HG02610 (cell line): ENCODE results near the gene PSAP.
"Not testable (repeated sequence)": the region's sequence is repeated elsewhere in the genome, so short reads cannot be mapped to it uniquely, and the experiment has no call there.

Source experiments
- ATAC-seq: cut with Tn5 transposase; IDR thresholded peaks from one replicate; pipeline ENCODE4 v1.9.1; 2021; ENCODE audit warnings: mild to moderate bottlenecking, moderate library complexity; ENCODE audit not compliant: unreplicated experiment

PSAP gene

DNA sequence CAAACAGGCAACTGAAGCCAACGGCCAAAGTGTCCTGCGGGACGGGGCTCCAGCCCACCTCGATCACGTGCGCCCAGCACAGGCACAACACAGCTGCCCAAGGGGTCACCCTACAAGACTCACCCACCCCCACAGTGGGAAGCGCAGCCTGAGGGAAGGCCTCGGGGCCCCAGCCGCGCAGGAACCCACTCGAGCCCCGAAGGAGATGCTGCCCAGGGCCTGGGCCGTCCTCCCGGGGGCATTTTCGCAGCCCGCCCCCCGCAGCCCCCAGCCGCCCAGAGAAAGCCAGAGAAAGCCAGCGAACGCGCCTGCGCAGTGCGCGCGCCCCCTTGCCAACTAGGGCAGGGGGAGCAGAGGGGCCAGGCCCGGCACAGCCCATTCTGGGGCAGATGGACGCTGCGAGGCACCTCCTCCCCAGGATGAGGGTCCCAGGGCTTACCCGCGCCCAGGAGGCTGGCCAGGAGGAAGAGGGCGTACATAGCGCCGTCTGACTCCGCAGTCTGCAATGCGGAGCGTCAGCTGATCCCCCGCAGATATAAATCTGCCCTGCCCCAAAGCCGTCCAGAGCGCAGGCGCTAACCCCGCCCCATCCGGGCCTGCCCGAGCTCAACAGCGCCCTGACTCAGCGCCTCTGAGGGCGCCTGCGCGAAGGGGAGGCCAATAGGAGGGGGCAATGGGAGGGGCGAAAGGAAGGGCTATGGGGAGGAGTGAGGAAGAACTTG, at the start of gene PSAP:
Gene PSAP (minus strand): TSS at position 509 of the 722 bp plus-strand sequence. CDS start 30 bp downstream, at position 479.
- ATAC-seq = peak; percentile 89

DNA sequence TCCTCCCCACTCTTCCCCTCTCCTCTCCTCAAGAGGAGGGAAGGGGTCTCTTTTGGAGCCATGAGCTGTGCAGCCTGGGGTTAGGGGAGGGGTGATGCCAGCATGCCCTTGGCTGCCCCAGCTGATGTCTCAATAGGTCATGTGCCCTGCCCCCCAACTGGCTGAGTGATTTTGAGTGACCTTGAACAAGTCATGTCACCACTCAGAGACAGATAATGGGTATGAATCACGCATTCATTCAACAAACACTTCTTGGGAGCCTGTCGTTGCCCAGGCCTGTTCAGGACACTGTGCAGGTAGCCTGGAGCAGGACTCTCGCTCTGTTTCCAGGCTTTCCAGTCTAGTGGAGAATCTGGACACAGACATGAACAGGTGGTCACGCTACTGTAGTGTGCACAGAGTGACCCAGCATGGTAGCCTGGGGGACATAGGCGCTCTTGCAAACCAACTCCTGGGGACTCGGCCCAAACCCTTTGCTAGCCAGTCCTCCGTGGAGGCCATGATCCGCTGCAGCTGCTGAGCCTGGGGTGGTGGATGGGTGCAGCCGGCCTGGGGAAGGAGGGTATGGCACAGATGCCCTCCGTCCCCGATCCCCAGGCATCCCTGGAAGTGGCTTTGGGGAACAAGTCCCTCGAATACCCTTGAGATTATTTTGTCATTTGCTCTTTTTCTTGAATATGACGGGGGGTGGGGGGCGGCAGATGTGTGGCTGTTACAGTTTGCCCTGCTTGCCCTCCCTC, 49.6 kb upstream of the PSAP start:
- ATAC-seq = no peak

DNA sequence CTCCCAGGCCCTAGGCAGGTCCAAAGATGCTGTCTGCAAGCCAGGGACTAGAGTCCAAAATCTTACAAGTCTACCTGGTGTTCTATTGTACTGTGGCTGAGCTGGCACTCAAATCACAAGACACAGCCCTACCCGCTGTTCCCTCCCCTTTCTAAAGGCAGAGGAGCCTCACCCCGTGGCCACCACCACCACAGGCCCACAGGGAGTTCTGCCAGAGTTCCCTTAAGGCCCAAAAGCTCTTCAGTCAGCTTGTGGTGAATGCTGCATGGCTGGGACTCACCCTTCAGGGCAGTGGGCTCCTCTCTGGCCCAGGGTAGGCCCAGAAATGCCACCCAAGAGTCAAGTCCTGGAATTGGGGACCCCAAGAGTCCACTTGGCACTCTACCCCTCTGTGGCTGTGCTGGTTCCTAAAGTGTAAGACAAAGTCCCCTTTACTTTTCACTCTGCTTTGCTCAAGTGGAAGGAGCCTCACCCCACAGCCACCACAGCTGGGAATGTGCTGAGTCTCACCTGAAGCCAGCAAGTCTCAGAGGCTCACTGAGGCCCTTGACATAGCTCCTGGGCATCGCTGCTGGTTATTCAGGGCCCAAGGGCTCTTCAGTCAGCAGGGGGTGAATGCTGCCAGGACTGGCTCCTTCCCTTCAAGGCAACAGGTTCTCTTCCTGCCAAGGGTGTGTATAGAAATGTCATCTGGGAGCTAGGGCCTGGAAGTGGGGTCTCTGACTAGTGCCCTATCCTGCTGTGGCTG, 48.8 kb upstream of the PSAP start:
- ATAC-seq = no peak

DNA sequence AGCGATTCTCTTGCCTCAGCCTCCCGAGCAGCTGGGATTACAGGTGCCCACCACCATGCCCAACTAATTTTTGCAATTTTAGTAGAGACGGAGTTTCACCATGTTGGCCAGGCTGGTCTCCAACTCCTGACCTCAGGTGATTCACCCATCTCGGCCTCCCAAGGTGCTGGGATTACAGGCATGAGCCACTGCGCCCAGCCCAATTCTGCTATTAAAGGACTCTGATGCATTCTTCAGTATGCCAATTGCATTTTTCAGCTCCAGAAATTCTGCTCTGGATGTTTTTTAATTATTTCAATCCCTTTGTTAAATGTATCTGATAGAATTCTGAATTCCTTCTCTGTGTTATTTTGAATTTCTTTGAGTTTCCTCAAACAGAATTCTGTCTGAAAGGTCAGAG, 47.3 kb upstream of the PSAP start:
- not testable (repeated sequence) for ATAC-seq

DNA sequence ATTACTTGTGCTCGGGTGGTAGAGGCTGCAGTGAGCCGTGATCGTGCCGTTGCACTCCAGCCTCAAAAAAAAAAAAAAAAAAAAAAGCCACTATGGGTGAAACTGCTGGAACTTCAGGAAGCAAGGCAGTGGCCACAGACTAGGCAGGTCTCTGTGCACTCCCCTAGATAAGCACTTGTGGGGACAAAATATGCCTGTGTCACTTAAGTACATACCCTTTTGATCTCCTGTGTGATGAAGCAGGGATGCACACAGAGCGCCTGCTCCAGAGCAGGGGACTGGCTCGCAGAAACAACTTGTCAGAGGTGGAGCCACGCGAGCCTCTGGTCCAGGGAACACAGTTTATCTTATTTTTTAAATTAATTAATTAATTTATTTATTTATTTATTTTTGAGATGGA, 42.9 kb upstream of the PSAP start:
- ATAC-seq = no peak

DNA sequence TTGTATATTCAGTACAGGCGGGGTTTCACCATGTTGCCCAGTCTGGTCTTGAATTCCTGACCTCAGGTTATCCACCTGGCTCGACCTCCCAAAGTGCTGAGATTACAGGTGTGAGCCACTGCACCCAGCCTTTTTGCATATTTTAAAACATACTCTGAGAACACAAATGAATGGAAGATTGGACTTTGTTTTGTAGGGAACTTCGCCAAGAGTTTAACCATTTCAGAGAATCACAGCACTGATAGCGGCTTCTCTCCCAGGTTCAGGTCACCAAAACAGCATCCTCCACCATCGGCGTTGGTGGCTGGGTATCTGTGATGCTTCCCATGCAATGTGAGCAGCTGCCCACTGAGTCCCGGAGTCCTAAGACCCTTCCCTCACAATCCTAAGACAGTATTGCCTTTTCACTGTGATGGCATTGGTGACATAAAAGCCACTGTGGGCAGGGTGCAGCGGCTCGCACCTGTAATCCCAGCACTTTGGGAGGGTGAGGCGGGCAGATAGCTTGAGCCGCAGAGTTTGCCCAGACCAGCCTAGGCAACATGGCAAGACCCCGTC, 42.3 kb upstream of the PSAP start:
- no peak for ATAC-seq

DNA sequence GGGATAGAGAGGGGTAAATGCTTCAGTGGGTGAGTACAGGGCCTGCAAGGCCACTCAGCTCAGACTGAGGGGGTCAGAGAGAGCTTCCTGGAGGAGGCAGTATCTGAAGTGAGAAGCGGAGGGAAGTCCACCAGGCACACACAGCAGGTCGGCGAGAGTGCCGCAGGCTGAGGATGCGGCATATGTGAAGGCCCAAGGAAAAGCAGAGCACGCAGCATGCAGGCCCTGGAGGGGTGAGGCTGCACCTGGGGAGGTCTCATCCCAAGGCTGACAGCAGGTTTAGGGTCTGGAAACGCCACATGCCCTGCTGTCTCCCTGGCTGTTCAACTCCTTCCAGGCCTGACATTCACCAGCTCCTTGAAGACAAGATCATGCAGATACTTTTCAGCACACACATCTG, 40.4 kb upstream of the PSAP start:
- no peak for ATAC-seq

DNA sequence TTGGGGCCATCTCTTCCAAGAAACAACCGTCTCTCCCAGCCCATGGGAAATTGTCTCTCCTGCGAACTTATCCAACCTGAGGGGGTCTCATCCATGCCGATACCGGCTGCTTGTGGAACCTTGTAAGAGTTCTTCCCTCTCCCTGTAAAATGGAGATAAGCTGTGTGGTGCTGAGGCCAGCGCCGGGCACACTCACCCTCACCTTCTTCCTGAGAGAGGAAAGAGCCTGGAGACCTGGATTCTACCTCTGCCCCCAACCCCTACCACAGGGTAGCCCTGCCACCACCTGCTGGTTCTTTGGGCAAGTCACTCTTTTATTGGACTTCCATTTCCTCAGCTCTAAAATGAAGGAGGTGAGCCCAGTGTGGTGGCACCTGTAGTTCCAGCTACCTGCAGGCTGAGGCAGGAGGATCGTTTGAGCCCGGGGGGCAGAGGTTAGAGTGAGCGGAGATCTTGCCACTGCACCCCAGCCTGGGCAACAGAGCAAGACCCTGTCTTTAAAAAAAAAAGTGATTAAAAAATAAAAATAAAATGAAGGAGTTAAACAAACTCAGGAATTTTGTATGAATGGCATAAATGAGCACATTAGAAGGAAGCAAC, 38.4 kb upstream of the PSAP start:
- ATAC-seq = no peak

DNA sequence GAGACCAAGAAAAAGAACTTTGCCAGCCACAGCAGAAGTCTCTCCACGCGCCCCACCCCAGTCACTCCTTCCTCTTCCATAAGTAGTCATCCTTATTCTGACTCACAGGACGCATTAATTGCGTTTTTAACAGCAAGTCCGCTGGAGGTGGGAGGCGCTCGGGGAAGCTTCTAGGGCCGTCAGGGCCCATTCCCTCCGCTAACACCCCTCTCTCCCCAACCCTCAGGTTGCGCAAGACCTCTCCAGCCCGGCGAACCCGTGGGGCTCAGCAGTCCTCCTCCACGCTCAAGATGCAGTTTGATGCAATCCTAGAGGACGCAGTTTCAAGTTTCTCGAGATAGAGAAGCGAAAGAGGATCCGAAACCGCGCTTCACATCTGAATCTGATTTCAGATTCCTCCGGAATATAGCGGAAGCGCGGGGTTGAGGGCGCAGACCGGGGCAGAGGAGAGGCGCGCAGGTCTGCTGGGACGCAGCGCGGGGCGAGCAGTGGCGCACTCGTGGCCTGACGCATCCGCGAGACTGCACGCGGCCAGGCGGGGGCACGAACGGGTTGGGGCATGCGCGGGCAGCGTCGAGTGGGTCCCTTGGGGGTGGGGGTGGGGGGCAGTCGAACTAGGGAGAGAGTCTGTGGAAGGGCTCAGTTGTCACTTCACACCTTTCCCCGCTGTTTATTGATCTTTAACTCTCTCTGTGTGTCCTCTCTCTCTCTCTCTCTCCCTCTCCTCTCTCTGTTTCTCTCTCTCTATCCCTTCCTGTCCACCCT, 37.8 kb upstream of the PSAP start:
- peak; percentile 90 for ATAC-seq

DNA sequence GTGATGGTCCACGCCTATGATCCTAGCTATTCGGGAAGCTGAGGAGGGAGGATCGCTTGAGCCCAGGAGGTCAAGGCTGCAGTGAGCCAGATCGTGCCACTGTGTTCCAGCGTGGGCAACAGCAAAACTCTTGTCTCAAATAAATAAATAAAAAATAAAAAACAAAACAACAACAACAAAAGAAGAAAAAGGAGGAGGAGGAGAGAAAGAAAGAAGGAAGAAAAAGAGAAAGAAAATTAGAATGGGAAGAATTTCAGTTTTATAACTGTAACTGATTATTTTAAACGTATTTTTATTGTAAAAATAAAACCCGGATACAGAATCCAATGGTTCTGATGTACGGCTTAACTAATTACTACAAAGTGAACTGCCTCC, 37.2 kb upstream of the PSAP start:
- ATAC-seq = no peak

DNA sequence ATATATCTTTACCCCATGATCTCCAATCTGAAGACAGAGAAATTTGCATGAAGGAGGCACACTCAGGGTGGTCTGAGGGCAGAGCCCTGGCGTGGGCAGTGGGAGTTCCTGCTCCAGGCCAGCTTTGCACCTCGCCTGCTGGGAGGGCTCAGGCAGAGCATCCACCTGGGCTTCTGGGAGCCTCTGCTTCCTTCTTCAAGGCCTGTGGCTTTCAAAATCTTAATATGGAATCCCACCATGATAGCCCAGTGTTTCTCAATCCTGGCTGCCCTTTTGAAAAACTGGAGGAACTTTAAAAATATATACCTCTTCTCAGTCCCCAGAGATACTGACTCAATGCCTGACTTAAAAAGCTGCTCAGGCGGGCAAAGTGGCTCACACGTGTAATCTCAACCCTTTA, 36.7 kb upstream of the PSAP start:
- no peak for ATAC-seq

DNA sequence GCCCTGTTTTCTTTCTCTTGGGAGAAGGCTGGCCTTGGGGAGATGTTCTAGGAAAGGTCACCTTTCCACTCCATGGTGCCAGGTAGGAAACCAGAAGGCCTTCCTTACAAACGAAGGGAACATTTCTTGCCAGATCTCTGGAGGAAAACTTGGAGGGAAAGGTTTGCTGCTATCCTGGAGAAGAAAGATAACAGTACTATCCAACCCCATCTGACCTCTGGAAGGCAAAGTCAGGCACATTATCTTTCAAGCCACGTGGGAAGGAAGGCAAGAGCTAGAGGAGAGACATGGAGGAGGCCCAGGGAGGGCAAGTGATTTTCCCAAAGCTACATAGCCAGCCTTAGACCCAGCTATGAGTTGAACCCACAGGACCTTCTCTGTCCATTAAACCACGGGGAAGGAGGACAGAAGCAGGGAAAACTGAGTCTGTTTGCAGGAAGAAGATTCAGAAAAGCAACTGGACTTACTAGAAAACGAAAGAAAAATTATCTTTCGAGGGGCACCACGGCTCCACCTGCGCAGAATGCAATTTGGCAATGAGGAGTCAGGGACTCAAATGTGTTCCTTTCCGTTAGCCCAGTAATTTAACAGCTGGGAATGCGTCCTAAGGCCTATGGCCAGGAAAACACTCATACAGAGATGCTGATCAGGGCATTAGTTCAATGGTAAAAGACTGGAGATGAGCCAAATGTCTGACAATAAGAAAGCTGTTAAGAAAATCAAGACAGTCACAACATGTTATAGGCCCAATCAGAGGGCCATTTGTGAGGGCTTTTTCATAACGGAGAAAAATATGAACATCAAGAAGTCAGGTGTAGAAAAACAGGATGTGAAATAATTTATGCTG, 32.0 kb upstream of the PSAP start:
- no peak for ATAC-seq

DNA sequence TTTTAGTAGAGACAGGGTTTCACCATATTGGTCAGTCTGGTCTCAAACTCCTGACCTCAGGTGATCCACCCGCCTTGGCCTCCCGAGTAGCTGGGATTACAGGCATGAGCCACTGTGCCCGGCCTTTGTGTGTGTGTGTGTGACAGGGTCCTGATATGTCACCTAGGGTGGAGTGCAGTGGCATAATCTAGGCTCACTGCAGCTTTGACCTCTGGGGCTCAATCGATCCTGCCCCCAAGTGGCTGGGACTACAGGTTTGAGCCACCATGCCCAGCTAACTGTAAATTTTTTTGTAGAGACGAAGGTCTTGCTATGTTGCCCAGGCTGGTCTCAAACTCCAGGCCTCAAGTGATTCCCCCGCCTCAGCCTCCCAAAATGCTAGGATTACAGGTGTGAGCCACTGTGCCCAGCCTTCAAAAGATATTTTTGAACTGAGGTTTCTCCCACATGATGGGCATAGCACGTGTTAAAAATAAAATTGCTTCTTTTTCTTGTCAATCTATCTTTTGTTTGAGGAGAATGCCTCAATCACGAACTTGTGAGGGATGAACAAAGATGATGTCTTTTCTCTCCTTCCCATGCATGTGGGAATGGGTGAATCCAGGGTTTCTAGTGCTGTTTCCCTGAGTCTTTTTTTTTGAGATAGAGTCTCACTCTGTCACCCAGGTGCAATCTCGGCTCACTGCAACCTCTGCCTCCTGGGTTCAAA, 30.8 kb upstream of the PSAP start:
- no peak for ATAC-seq

DNA sequence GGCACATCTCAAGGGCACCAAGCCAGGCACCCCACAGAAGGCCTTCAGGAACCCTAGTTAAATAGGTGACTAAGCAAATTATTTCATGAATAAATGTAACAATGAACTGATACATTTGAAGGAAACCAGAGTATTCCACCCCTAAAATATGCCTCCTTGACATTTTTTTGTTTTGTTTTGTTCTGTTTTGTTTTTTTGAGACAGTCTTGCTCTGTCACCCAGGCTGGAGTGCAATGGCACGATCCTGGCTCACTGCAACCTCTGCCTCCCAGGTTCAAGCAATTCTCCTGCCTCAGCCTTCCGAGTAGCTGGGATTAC, 30.2 kb upstream of the PSAP start:
- ATAC-seq = not testable (repeated sequence)

DNA sequence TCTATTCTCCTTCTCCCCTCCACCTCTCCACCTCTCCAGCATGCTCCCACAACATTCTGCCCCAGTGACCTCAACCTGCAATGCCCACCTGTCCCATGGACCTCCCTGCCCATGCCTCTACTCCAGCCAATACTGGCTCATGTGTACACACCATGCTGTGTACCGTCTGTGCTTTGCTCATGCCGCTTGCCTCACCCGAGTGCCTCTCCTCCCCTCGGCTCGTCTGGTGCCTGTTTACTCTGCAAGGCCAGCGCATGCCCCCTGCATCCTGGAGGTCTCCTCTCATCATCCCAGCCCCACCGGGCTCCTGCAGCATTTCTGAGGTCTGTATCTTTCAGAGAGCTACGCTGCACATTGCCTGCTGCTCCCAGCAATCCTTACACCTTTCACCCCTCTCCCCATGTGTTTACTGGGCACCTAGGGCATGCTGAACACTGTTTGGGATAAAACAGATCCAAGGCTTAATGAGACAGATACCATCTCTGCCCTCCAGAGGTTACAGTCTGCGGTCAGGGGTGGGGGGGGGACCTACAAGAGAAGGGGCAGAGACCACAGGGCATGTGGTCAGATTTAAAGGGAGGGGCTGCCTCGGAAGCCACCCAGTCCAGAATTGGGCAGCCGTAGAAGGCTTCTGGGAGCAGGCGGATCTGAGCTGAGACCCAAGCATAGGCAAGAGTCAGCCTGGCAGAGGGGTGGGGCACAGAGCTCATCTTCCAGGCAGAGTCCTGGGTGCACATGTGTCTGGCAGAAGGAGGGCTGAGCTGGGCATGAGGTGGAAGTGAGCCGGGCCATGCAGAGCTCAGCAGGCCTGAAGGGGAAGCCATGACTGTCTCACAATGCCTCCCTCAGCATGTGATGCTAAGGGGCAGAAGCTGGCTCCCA, 29.6 kb upstream of the PSAP start:
- no peak for ATAC-seq

DNA sequence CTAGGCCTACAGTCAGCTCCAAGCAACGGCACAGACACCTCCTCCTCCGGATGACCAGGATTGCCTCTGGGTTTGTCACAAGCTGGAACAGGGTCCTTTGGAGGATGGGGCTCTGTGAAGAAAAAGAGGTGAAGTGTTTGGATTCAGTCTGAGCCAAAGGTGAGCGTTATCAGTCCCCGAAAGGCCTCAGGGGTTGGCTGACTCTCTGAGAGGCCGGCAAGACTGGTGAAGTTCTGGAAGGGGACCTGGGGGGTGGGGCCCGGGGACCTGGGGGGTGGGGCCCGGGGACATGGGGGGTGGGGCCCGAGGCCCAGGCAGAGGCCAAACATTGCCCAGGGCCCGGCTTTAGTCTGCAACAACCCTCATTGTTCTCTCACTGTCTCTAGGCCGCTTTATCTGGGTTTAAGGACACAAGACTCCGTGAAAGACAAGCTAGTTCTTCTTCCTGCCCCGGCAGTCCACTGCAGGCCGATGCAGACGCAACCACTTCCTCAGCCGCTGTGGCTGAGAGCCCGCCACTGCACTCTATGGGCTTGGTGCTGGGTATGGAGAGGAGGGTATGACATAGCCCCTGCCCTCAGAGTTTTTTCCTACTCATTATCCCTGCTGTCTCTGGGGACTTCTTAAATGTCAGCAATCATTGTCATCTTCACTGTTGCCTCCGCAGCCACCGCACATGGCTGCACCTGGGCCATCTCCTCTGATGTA, 27.4 kb upstream of the PSAP start:
- ATAC-seq = no peak

DNA sequence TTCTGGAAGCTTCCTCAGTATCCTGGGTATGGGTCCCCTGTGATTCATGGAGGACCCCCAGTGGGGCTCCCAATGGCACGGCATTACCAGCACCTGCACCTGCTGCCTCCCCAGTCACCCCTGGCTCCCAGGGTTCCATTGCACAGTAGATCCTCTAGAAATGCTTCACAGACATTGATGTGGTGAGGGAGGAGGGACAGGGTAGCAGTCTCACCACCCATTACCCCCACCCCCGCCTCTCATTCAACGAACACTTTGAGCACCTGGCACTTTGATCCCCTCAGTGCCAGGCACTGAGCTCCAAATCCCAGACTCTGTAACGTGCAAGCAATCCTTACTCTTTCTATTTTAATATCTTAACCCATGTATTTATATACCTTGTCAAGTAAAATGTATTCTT, 26.8 kb upstream of the PSAP start:
- no peak for ATAC-seq
